Calu3 (cell line): ENCODE measurements around the gene SLC25A21. TPM values are rescaled to one million over a fixed set of nuclear protein-coding genes. Genes with fewer than 3 reads are reported as not detected.

Source experiments
- BruUV-seq: library from RNA; stranded (reverse); fragments of 400-500 nt; replicated peaks from 2 replicates; lab custom pipeline; 2021; lab: Mats Ljungman, UMichigan
- CTCF ChIA-PET: fragments of 300-600 bp; sonication (Branson Sonifier 250); formaldehyde crosslinking; loops from one replicate; lab custom pipeline; 2022; ENCODE audit warnings: antibody characterized with exemption; lab: Charles Lee
- DNase-seq: peaks from one replicate; pipeline ENCODE4 v3.0.0; 2022
- H3K27ac Mint-ChIP-seq: one replicate; pipeline ENCODE4 v1.8.0; 2022; ENCODE audit warnings: mixed read lengths; ENCODE audit not compliant: unreplicated experiment
- H3K27me3 Mint-ChIP-seq: one replicate; pipeline ENCODE4 v1.8.0; 2022; ENCODE audit warnings: mixed read lengths; ENCODE audit not compliant: unreplicated experiment
- H3K36me3 Mint-ChIP-seq: one replicate; pipeline ENCODE4 v1.8.0; 2022; ENCODE audit warnings: mild to moderate bottlenecking, moderate library complexity, mixed read lengths; ENCODE audit not compliant: insufficient read depth, unreplicated experiment
- H3K4me1 Mint-ChIP-seq: one replicate; pipeline ENCODE4 v1.8.0; 2022; ENCODE audit warnings: mild to moderate bottlenecking, low read depth, mixed read lengths; ENCODE audit not compliant: unreplicated experiment
- H3K4me3 Mint-ChIP-seq: one replicate; pipeline ENCODE4 v1.8.0; 2022; ENCODE audit warnings: mild to moderate bottlenecking, low read depth, moderate library complexity, mixed read lengths; ENCODE audit not compliant: unreplicated experiment
- H3K9me3 Mint-ChIP-seq: one replicate; pipeline ENCODE4 v1.8.0; 2022; ENCODE audit warnings: low read depth, mixed read lengths; ENCODE audit not compliant: unreplicated experiment
- CTCF ChIP-seq: fragments of 200-600 bp; IDR thresholded peaks from one replicate; pipeline ENCODE4 v1.8.0; 2022; ENCODE audit warnings: antibody characterized with exemption; ENCODE audit not compliant: unreplicated experiment
- intact Hi-C: fragments of 100-400 bp; cut with micrococcal nuclease; formaldehyde crosslinking; loops from one replicate; pipeline ENCODE4 v1.10.0; 2022; ENCODE audit not compliant: unreplicated experiment
- total RNA-seq: library from RNA; stranded (reverse); gene quantifications from 2 replicates; pipeline ENCODE4 v1.2.3, GENCODE V29; 2022

SLC25A21 gene
- total RNA-seq, 1 experiment from 2014 or later: 1.4 TPM

- intact Hi-C loops: no loop called here
- H3K27me3 Mint-ChIP-seq: no peaks in the 10 kb centered on the region
- H3K4me3 Mint-ChIP-seq: no peak overlapping the region
- CTCF ChIA-PET: no interaction called here
- H3K4me1 Mint-ChIP-seq: peaks cover 8% of the 10 kb centered on the region
- no peaks in the 10 kb centered on the region for H3K36me3 Mint-ChIP-seq
- H3K9me3 Mint-ChIP-seq: no peaks in the 10 kb centered on the region
- BruUV-seq: no TSS peak
- DNase-seq: no peak
- no peak overlapping the region for H3K27ac Mint-ChIP-seq
- no peak for TF ChIP-seq CTCF
Observed at GRCh38 chr14:36820111-36820709, 352.2 kb downstream of the SLC25A21 start.

- no peaks in the 10 kb centered on the region for H3K27me3 Mint-ChIP-seq
- no peaks in the 10 kb centered on the region for H3K36me3 Mint-ChIP-seq
- no TSS peak for BruUV-seq
- CTCF ChIA-PET: no interaction called here
- H3K4me3 Mint-ChIP-seq: no peak overlapping the region
- H3K27ac Mint-ChIP-seq: no peak overlapping the region
- H3K9me3 Mint-ChIP-seq: no peaks in the 10 kb centered on the region
- H3K4me1 Mint-ChIP-seq: peaks cover 8% of the 10 kb centered on the region
- intact Hi-C loops: no loop called here
- TF ChIP-seq CTCF: no peak
- no peak for DNase-seq
Observed at GRCh38 chr14:36818794-36819384, 353.5 kb downstream of the SLC25A21 start.

- Mint-ChIP-seq H3K36me3 (no peaks in the 10 kb centered on the region), H3K9me3 (no peaks in the 10 kb centered on the region), H3K4me1 (peaks cover 8% of the 10 kb centered on the region), H3K27ac (no peak overlapping the region), H3K27me3 (no peaks in the 10 kb centered on the region), H3K4me3 (no peak overlapping the region)
- no TSS peak for BruUV-seq
- no peak for DNase-seq
- intact Hi-C loops: no loop called here
- TF ChIP-seq CTCF: no peak
- CTCF ChIA-PET: no interaction called here
Observed at GRCh38 chr14:36818246-36818645, 354.2 kb downstream of the SLC25A21 start.

- no TSS peak for BruUV-seq
- intact Hi-C loops: no loop called here
- TF ChIP-seq CTCF: no peak
- Mint-ChIP-seq H3K4me3 (no peak overlapping the region), H3K36me3 (no peaks in the 10 kb centered on the region), H3K27ac (no peak overlapping the region), H3K4me1 (peaks cover 8% of the 10 kb centered on the region), H3K27me3 (no peaks in the 10 kb centered on the region), H3K9me3 (no peaks in the 10 kb centered on the region)
- no peak for DNase-seq
- CTCF ChIA-PET: interaction anchor here (1.2 kb wide), 1 partner anchor 19 kb away, joined by 3 read pairs; no protein-coding TSS in a partner anchor
Observed at GRCh38 chr14:36817071-36817930, 355.1 kb downstream of the SLC25A21 start.
